HG02938 (cell line): Measurements from ENCODE around the gene CEP57L1.

Experiments used
- ATAC-seq: cut with Tn5 transposase; IDR thresholded peaks from one replicate; pipeline ENCODE4 v1.9.1; 2021; ENCODE audit warnings: mild to moderate bottlenecking, moderate library complexity; ENCODE audit not compliant: unreplicated experiment

Gene CEP57L1

GRCh38 chr6:109095036-109095834 is at the start of gene CEP57L1:
CEP57L1 (plus strand) TSS chr6:109095507; CDS start chr6:109145222, 49,715 bp downstream.
- peak; percentile 73 for ATAC-seq

- ATAC-seq = no peak
Measured at GRCh38 chr6:109048176-109048575, 47.1 kb upstream of the CEP57L1 start.

- no peak for ATAC-seq
Measured at GRCh38 chr6:109048670-109049415, 46.5 kb upstream of the CEP57L1 start.

GRCh38 chr6:109050012-109050411 is 45.3 kb upstream of the CEP57L1 start:
- ATAC-seq = no peak

GRCh38 chr6:109050447-109051102 is 44.7 kb upstream of the CEP57L1 start:
- no peak for ATAC-seq

GRCh38 chr6:109051301-109052017 is 43.8 kb upstream of the CEP57L1 start:
- no peak for ATAC-seq

GRCh38 chr6:109052018-109052651 is 43.2 kb upstream of the CEP57L1 start:
- no peak for ATAC-seq

- no peak for ATAC-seq
Measured at GRCh38 chr6:109052852-109053251, 42.5 kb upstream of the CEP57L1 start.

- ATAC-seq = no peak
Measured at GRCh38 chr6:109053336-109053735, 42.0 kb upstream of the CEP57L1 start.

- no peak for ATAC-seq
Measured at GRCh38 chr6:109055771-109056235, 39.5 kb upstream of the CEP57L1 start.

GRCh38 chr6:109056661-109057060 is 38.6 kb upstream of the CEP57L1 start:
- no peak for ATAC-seq

GRCh38 chr6:109058620-109059019 is 36.7 kb upstream of the CEP57L1 start:
- no peak for ATAC-seq

- ATAC-seq = no peak
Measured at GRCh38 chr6:109059153-109059552, 36.2 kb upstream of the CEP57L1 start.

- no peak for ATAC-seq
Measured at GRCh38 chr6:109059571-109060021, 35.7 kb upstream of the CEP57L1 start.

GRCh38 chr6:109060571-109060970 is 34.7 kb upstream of the CEP57L1 start:
- ATAC-seq = no peak

- no peak for ATAC-seq
Measured at GRCh38 chr6:109062216-109062615, 33.1 kb upstream of the CEP57L1 start.

- ATAC-seq = no peak
Measured at GRCh38 chr6:109062767-109063352, 32.4 kb upstream of the CEP57L1 start.

GRCh38 chr6:109069746-109070145 is 25.6 kb upstream of the CEP57L1 start:
- ATAC-seq = no peak

- ATAC-seq = no peak
Measured at GRCh38 chr6:109071125-109071917, 24.0 kb upstream of the CEP57L1 start.
